GM10266 (cell line): ENCODE measurements around the gene FBRSL1.
A peak's percentile ranks its signal among the peaks of the same experiment; 100 is the strongest.

Experiments used
- DNase-seq: peaks from one replicate; pipeline ENCODE4 v3.0.0; 2012; ENCODE audit errors: extremely low spot score
- CTCF ChIP-seq: IDR thresholded peaks from 2 replicates; pipeline ENCODE4 v1.5.1; 2012; ENCODE audit warnings: mild to moderate bottlenecking, low read depth; ENCODE audit not compliant: control insufficient read depth, insufficient read depth; ENCODE audit errors: missing control alignments

Gene FBRSL1

DNA sequence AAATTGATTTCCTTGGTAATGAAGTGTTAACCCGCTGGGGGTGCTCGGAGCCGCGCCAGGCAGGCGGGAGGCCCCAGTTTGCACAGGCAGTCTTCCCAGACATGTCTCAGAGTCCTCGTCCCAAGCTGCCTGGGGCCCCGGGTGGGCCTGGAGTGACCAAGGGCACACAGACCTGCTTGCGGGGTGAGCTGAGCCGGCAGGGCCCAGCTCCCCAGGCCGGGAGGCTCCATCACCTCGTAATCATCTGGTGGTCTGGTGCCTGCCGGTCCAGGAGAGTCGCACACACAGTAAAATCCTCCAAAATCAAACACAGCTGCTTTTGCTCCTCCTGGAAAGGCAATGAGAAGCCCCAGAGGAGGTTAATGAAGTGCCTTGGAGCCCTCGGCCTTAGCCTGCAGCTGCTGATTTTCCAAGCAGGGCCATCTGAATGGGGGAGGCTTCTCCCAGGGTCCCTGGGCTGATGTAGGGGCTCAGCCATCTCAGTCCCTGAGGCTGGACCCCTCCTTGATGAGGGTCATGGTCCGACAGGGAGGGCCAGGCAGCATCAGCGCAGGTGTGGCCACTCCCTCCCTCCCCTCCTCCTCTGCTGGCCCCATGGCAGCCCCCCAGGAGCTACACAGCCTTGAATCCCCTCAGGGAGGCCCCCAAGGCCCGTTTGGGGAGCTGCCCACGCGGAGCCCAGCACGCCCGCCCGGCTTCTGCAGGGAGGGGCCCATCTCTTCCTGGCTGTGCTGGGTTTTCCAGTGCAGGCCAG is 39.4 kb upstream of the FBRSL1 start:
- DNase-seq = no peak
- no peak for TF ChIP-seq CTCF

DNA sequence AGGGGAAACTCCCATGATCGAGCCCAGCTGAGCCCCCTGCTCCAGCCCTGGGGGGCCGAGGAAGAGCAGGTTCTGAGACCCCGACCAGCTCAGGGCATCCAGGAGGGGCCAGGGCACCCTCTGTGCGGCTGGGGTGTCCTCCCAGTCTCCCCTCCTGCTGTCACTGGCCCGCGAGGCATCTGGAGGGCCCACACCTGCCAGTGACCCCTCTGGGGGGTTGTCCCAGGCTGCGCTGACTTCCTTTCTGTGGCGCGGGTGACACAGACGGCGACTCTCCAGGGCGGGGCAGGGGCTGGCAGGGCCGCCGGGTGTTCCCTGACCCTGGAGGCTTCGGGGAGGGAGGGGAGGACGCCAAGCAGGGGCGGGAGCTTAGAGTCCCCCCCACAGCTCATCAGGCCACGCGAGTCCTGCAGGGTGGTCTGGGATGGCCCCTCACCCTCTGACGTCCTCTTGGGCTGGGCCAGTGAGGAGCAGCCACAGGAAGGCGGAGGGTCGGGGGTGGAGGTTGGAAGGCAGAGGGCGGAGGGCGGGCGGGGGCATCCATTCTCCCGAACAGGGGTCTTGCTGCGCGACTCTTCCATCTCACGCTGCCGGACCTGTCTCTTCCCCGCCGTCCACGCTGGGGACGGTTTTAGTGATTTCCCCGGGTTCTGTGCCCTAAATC is 38.6 kb upstream of the FBRSL1 start:
- DNase-seq = peak; percentile 79
- TF ChIP-seq CTCF = no peak

DNA sequence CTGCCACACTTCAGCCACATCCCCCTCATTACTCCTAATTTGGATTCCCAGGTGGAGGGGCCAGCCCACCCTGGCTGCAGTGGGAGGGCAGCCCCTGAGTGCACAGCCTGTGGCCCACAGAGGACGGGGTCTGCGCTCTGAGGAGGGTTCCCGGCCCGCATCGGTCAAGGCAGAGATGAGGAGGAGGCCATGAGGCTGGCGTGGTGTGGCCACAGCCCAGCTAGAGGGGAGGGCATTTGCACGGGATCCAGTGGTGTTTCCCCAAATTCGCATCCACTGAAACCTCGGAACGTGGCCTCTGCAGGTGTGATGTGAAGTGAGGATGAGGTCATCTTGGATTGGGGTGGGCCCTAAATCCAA is 38.1 kb upstream of the FBRSL1 start:
- DNase-seq = no peak

GRCh38 chr12:132452596-132453350 is 37.2 kb upstream of the FBRSL1 start:
- TF ChIP-seq CTCF = no peak
- DNase-seq = no peak

More for the DNA sequence above, 38.1 kb upstream of the FBRSL1 start:
- TF ChIP-seq CTCF = no peak

GRCh38 chr12:132453361-132454192 is 36.4 kb upstream of the FBRSL1 start:
- no peak for DNase-seq
- no peak for TF ChIP-seq CTCF

DNA sequence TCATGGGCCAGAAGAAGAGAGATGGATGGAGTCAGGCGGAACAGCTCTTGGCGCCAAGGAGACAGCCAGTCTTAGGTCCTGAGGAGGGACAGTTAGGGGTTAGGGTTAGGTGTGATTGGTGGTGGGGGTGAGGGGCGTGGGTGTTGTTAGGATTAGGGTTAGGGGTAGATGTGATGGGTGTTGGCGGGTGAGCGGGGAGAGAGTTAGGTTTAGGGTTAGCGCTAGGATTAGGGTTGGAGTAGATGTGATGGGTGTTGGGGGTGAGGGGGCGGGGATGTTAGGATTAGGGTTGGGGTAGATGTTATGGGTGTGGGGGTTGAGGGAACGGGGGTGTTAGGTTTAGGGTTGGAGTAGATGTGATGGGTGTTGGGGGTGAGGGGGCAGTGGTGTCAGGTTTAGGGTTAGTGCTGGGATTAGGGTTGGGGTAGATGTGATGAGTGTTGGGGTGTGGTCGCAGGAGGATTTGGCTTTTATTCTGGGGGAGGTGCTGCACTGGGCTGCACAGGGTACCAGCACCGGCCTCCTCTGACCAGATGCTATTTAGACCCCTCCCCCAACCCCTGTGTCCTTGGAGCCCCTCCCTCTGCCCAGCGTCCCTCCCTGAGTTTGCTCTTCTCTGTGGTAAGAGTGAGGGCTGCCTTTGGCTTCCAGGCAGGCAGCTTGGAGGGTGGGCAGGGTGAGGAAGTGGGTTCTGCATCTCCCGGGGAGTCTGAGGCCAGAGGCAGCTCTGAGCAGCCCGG is 35.6 kb upstream of the FBRSL1 start:
- TF ChIP-seq CTCF = no peak
- DNase-seq = no peak
